Spinal cord (tissue), 10 donors: Measurements from ENCODE around the gene CDC42SE2. TPM values are rescaled to one million over a fixed set of nuclear protein-coding genes. Genes with fewer than 3 reads are reported as not detected.
"Not testable (repeated sequence)": the region's sequence is repeated elsewhere in the genome, so short reads cannot be mapped to it uniquely, and the experiment has no call there.

Experiments used
- DNase-seq, 6 donors: peaks; one replicate each; pipeline versions ENCODE4 v3.0.0 to v3.0.0-alpha.2; 2013 to 2015; ENCODE audit warnings: low spot score in 6 of 6, low read depth in 4 of 6
- H3K27ac ChIP-seq: one replicate; pipeline ENCODE4 v1.5.1; 2013; ENCODE audit warnings: low read depth, low read length, control low read depth
- H3K27me3 ChIP-seq: one replicate; pipeline ENCODE4 v1.6.1; 2013; ENCODE audit warnings: low read length; ENCODE audit not compliant: control insufficient read depth, insufficient read depth
- H3K36me3 ChIP-seq: one replicate; pipeline ENCODE4 v1.6.1; 2013; ENCODE audit warnings: low read length; ENCODE audit not compliant: control insufficient read depth, insufficient read depth
- H3K4me1 ChIP-seq: one replicate; pipeline ENCODE4 v1.6.1; 2013; ENCODE audit warnings: low read length; ENCODE audit not compliant: control insufficient read depth, insufficient read depth
- H3K4me3 ChIP-seq: one replicate; pipeline ENCODE4 v1.5.1; 2013; ENCODE audit warnings: low read depth, low read length, control low read depth
- H3K9me3 ChIP-seq: one replicate; pipeline ENCODE4 v1.6.1; 2013; ENCODE audit warnings: low read length; ENCODE audit not compliant: control insufficient read depth, insufficient read depth
- WGBS: methylation state at CpG from one replicate; pipeline ENCODE4 v1.1.5; 2013; ENCODE audit warnings: missing lambda C conversion rate; ENCODE audit not compliant: insufficient coverage; 5-methylcytosine and 5-hydroxymethylcytosine counted together
- polyA plus RNA-seq, 2 donors: library from polyadenylated mRNA; unstranded; fragments of 120-200 nt; gene quantifications; one replicate each; pipeline ENCODE4 v1.2.1, GENCODE V29; 2013; ENCODE audit not compliant: insufficient read length in 2 of 2
- total RNA-seq, 2 donors: library from RNA; depleted of rRNA in 1 of 2; stranded (reverse); fragments of 120-200 nt in 1 of 2; fragments of >200 nt in 1 of 2; gene quantifications; one replicate each; pipeline versions ENCODE4 v1.2.3 to v1.2.4, GENCODE V29; 2013 to 2014
- donor health status: healthy.

CDC42SE2 gene
- total and polyA plus RNA-seq, 4 donors = 35.1 to 89.5 (median 52.9) TPM

GRCh38 chr5:131304414-131304813 is 40.6 kb downstream of the CDC42SE2 start:
- no peaks in the 10 kb centered on the region for H3K4me1 ChIP-seq
- no peak overlapping the region for H3K4me3 ChIP-seq
- no CpG with 5 or more reads among the region's 2 CpGs for WGBS
- H3K27me3 ChIP-seq = no peaks in the 10 kb centered on the region
- H3K9me3 ChIP-seq = no peaks in the 10 kb centered on the region
- no peaks in the 10 kb centered on the region for H3K36me3 ChIP-seq
- no peak overlapping the region for H3K27ac ChIP-seq
- DNase-seq = no peak

GRCh38 chr5:131305138-131305689 is 41.4 kb downstream of the CDC42SE2 start:
- Histone ChIP-seq H3K27me3 (no peaks in the 10 kb centered on the region), H3K27ac (no peak overlapping the region)
- no CpG with 5 or more reads among the region's 2 CpGs for WGBS

GRCh38 chr5:131305906-131306305 is 42.1 kb downstream of the CDC42SE2 start:
- DNase-seq = no peak
- no CpG with 5 or more reads among the region's 2 CpGs for WGBS
- Histone ChIP-seq H3K27ac (no peak overlapping the region), H3K4me1 (no peaks in the 10 kb centered on the region), H3K9me3 (no peaks in the 10 kb centered on the region), H3K27me3 (no peaks in the 10 kb centered on the region), H3K36me3 (no peaks in the 10 kb centered on the region), H3K4me3 (no peak overlapping the region)

More at GRCh38 chr5:131305138-131305689, 41.4 kb downstream of the CDC42SE2 start:
- Histone ChIP-seq H3K4me3 (no peak overlapping the region), H3K36me3 (no peaks in the 10 kb centered on the region), H3K4me1 (no peaks in the 10 kb centered on the region), H3K9me3 (no peaks in the 10 kb centered on the region)
- no peak for DNase-seq

- 92% methylated on average over 10 of the region's 16 CpGs for WGBS
- H3K27ac ChIP-seq, H3K4me1 ChIP-seq, H3K4me3 ChIP-seq, H3K36me3 ChIP-seq, DNase-seq, H3K9me3 ChIP-seq, H3K27me3 ChIP-seq: not testable (repeated sequence)
These were observed 48.5 kb downstream of the CDC42SE2 start for GRCh38 chr5:131312235-131312772.

- H3K27ac ChIP-seq = no peak overlapping the region
- H3K9me3 ChIP-seq = no peaks in the 10 kb centered on the region
- H3K36me3 ChIP-seq = peaks cover 4% of the 10 kb centered on the region
- H3K4me1 ChIP-seq = no peaks in the 10 kb centered on the region
- no peak for DNase-seq
- no CpG with 5 or more reads among the region's 2 CpGs for WGBS
- H3K4me3 ChIP-seq = no peak overlapping the region
- H3K27me3 ChIP-seq = no peaks in the 10 kb centered on the region
These were observed 52.2 kb downstream of the CDC42SE2 start for GRCh38 chr5:131316026-131316425.

GRCh38 chr5:131316822-131317221 is 53.0 kb downstream of the CDC42SE2 start:
- no peaks in the 10 kb centered on the region for H3K27me3 ChIP-seq
- H3K9me3 ChIP-seq = no peaks in the 10 kb centered on the region
- no peaks in the 10 kb centered on the region for H3K4me1 ChIP-seq
- H3K36me3 ChIP-seq = peaks cover 4% of the 10 kb centered on the region
- H3K27ac ChIP-seq = no peak overlapping the region
- H3K4me3 ChIP-seq = no peak overlapping the region
- DNase-seq = no peak
- no CpG with 5 or more reads among the region's 2 CpGs for WGBS

- peaks cover 4% of the 10 kb centered on the region for H3K36me3 ChIP-seq
- no peak for DNase-seq
- no peaks in the 10 kb centered on the region for H3K4me1 ChIP-seq
- no peak overlapping the region for H3K4me3 ChIP-seq
- no peaks in the 10 kb centered on the region for H3K27me3 ChIP-seq
- H3K9me3 ChIP-seq = no peaks in the 10 kb centered on the region
- H3K27ac ChIP-seq = no peak overlapping the region
These were observed 54.6 kb downstream of the CDC42SE2 start for GRCh38 chr5:131318455-131318854.

- Histone ChIP-seq H3K4me1 (no peaks in the 10 kb centered on the region), H3K27me3 (no peaks in the 10 kb centered on the region), H3K4me3 (no peak overlapping the region), H3K27ac (no peak overlapping the region), H3K9me3 (no peaks in the 10 kb centered on the region), H3K36me3 (peaks cover 4% of the 10 kb centered on the region)
- no CpG with 5 or more reads among the region's 2 CpGs for WGBS
- no peak for DNase-seq
These were observed 57.2 kb downstream of the CDC42SE2 start for GRCh38 chr5:131321066-131321465.

- Histone ChIP-seq H3K27me3 (no peaks in the 10 kb centered on the region), H3K36me3 (peaks cover 2% of the 10 kb centered on the region), H3K4me3 (no peak overlapping the region), H3K9me3 (no peaks in the 10 kb centered on the region), H3K27ac (no peak overlapping the region), H3K4me1 (no peaks in the 10 kb centered on the region)
- 79% methylated on average over 2 of the region's 4 CpGs for WGBS
- DNase-seq = no peak
These were observed 59.1 kb downstream of the CDC42SE2 start for GRCh38 chr5:131322926-131323325.

GRCh38 chr5:131323378-131323777 is 59.5 kb downstream of the CDC42SE2 start:
- no peaks in the 10 kb centered on the region for H3K4me1 ChIP-seq
- H3K36me3 ChIP-seq = no peaks in the 10 kb centered on the region
- H3K4me3 ChIP-seq = no peak overlapping the region
- H3K27ac ChIP-seq = no peak overlapping the region
- no peaks in the 10 kb centered on the region for H3K9me3 ChIP-seq
- no peak for DNase-seq
- no peaks in the 10 kb centered on the region for H3K27me3 ChIP-seq
